Stimulated activated CD4-positive, alpha-beta T cell treated with anti-CD3 and anti-CD28 coated beads, Interleukin-15, amount 100 ng/mL, for 1 hour (primary cell): ENCODE measurements around the gene IPCEF1.

ENCODE experiments used
- DNase-seq, 2 donors: peaks; one replicate each; pipeline ENCODE4 v3.0.0-alpha.2; 2020; ENCODE audit warnings: low read depth in 1 of 2, low spot score in 1 of 2

Gene IPCEF1

DNA sequence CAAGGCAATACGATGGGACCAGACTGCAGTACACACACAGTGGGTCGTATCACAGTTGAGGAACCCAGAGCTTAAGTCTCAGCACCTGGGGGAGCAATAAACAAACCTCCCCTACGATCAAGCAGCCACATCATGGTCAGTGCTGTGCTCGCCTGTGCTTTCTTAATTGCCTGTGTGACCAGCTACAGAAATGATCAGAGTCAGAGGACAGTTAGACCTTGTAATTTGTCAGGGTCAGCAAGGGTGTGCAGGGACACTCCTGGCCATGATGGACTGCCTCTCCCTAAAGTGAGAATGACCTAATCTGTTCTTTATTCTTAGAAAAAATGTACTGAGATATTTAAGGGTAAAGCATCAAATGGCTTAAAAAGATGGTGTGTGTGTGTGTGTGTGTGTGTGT is 239.1 kb downstream of the IPCEF1 start:
- DNase-seq = no peak

- no peak for DNase-seq
Measured at GRCh38 chr6:154113392-154113791, 243.2 kb downstream of the IPCEF1 start.

DNA sequence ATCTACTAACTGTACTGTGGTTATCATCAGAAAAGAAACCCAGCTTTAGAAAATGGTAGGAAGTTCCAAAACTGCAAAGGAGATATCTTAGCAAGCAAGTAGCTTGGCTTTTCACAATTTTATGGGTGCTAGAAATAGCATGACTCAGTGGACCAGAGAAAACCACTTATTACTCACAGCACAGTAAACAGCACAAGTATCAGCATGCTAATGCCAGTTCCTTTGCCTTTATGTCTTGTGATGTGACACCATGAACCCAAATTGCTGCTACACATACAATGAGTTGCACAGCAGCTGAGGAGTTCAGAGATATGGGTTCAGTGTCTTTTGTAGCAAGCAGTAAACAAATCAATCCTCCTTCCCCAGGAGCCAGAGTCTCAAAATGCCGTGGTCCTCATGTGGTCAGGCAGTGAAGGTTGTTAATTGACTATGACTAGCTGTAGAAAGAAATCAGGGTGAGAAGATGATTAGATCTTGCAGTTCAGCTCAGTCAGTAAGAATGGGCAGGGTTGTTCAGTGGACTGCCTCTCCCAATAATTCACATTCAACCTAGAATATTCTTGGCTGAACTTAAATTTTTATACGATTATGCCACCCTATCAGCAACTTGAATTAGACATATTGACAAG is 244.3 kb downstream of the IPCEF1 start:
- DNase-seq = no peak

GRCh38 chr6:154111025-154111424 is 245.6 kb downstream of the IPCEF1 start:
- no peak for DNase-seq

DNA sequence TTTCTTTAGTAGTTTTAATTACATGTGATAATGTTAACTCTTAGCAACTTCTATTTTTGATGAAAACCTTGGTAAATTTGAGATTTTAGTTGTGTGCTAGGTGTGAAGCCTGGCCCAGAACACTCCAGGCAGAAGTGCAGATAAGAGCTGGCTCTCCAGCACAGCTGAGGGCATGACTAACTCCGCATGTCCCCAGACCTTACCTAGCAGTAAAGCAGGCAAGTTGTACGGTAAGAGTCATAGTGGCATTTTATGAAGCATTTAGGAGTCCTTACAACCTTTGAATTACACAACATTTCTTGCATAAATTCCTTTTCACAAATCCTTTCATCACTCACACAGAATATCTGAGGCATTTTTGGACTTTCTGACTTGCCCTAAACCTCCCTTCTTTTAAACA is 250.4 kb downstream of the IPCEF1 start:
- DNase-seq = no peak
